Neuronal stem cell (in vitro differentiated cells): ENCODE results near the gene ADRA1B.

Experiments used
- DNase-seq: peaks from one replicate; pipeline ENCODE4 v3.0.0-alpha.2; 2013; ENCODE audit warnings: low spot score
- H2AFZ ChIP-seq: one replicate; pipeline ENCODE4 v1.6.1; 2013; ENCODE audit warnings: mild to moderate bottlenecking, low read length, inconsistent platforms
- H2AK5ac ChIP-seq: 2 replicates; pipeline ENCODE4 v1.6.1; 2013; ENCODE audit warnings: low read depth, mild to moderate bottlenecking, inconsistent platforms, low read length, moderate library complexity, mixed read lengths
- H2BK120ac ChIP-seq: 2 replicates; pipeline ENCODE4 v1.6.1; 2013; ENCODE audit warnings: low read depth, mild to moderate bottlenecking, inconsistent platforms, low read length, moderate library complexity, mixed read lengths
- H2BK12ac ChIP-seq: one replicate; pipeline ENCODE4 v1.6.1; 2013; ENCODE audit warnings: low read length, inconsistent platforms
- H2BK15ac ChIP-seq: 2 replicates; pipeline ENCODE4 v1.6.1; 2013; ENCODE audit warnings: mild to moderate bottlenecking, low read length, inconsistent platforms, mixed read lengths
- H2BK5ac ChIP-seq: one replicate; pipeline ENCODE4 v1.6.1; 2013; ENCODE audit warnings: inconsistent platforms, mild to moderate bottlenecking, low read length, moderate library complexity
- H3K14ac ChIP-seq: one replicate; pipeline ENCODE4 v1.6.1; 2013; ENCODE audit warnings: low read length, inconsistent platforms
- H3K18ac ChIP-seq: 2 replicates; pipeline ENCODE4 v1.6.1; 2013; ENCODE audit warnings: low read length, inconsistent platforms
- H3K23ac ChIP-seq: 2 replicates; pipeline ENCODE4 v1.6.1; 2013; ENCODE audit warnings: low read depth, mild to moderate bottlenecking, mixed read lengths, low read length, inconsistent platforms; ENCODE audit not compliant: poor library complexity
- H3K27ac ChIP-seq: replicated peaks from 3 replicates; pipeline ENCODE4 v1.5.1; 2013; ENCODE audit warnings: low read length, inconsistent platforms
- H3K27me3 ChIP-seq, 3 experiments: 2 replicates each; pipeline ENCODE4 v1.6.1; 2013; ENCODE audit warnings: low read length in 3 of 3, mild to moderate bottlenecking in 2 of 3, inconsistent platforms in 1 of 3, low read depth in 1 of 3, mixed read lengths in 1 of 3, moderate library complexity in 1 of 3; ENCODE audit not compliant: control insufficient read depth in 3 of 3, insufficient read depth in 3 of 3
- H3K36me3 ChIP-seq, 2 donors: replicated peaks in 1 of 2; 2 replicates each; pipeline ENCODE4 v1.6.1; 2013; ENCODE audit warnings: low read length in 2 of 2; ENCODE audit not compliant: control insufficient read depth in 2 of 2, insufficient read depth in 2 of 2
- H3K4ac ChIP-seq: 2 replicates; pipeline ENCODE4 v1.6.1; 2013; ENCODE audit warnings: inconsistent platforms, mild to moderate bottlenecking, low read length, moderate library complexity
- H3K4me1 ChIP-seq, 2 donors: 1 replicate in 1 of 2; 2 replicates in 1 of 2; pipeline ENCODE4 v1.6.1; 2013; ENCODE audit warnings: low read length in 2 of 2, low read depth in 1 of 2; ENCODE audit not compliant: control insufficient read depth in 2 of 2, insufficient read depth in 1 of 2
- H3K4me2 ChIP-seq: one replicate; pipeline ENCODE4 v1.6.1; 2013; ENCODE audit warnings: mild to moderate bottlenecking, low read length, inconsistent platforms; ENCODE audit not compliant: insufficient read depth, poor library complexity, severe bottlenecking
- H3K4me3 ChIP-seq, 2 donors: 2 replicates each; pipeline ENCODE4 v1.5.1; 2013; ENCODE audit warnings: low read length in 2 of 2, mild to moderate bottlenecking in 2 of 2, inconsistent platforms in 1 of 2, moderate library complexity in 1 of 2
- H3K79me1 ChIP-seq: one replicate; pipeline ENCODE4 v1.6.1; 2013; ENCODE audit warnings: low read depth, mild to moderate bottlenecking, inconsistent platforms, low read length, moderate library complexity
- H3K9ac ChIP-seq: one replicate; pipeline ENCODE4 v1.6.1; 2013; ENCODE audit warnings: mild to moderate bottlenecking, low read depth, low read length, inconsistent platforms; ENCODE audit not compliant: poor library complexity
- H3K9me3 ChIP-seq, 2 donors: replicated peaks in 1 of 2; 2 replicates each; pipeline versions ENCODE3 to v1.6.1; 2013; ENCODE audit warnings: low read length in 2 of 2, mild to moderate bottlenecking in 2 of 2, inconsistent platforms in 1 of 2, low read depth in 1 of 2, mixed read lengths in 1 of 2, moderate library complexity in 1 of 2; ENCODE audit not compliant: control insufficient read depth in 2 of 2, insufficient read depth in 1 of 2
- H4K8ac ChIP-seq: one replicate; pipeline ENCODE4 v1.6.1; 2013; ENCODE audit warnings: low read depth, mild to moderate bottlenecking, inconsistent platforms, low read length, moderate library complexity
- H4K91ac ChIP-seq: one replicate; pipeline ENCODE4 v1.6.1; 2013; ENCODE audit warnings: low read length, low read depth, mild to moderate bottlenecking, inconsistent platforms; ENCODE audit not compliant: poor library complexity
- WGBS, 2 donors: extraction: QIAGEN DNeasy Blood & Tissue Kit; methylation state at CpG; one replicate each; pipeline ENCODE4 v1.1.7; 2013; ENCODE audit warnings: missing lambda C conversion rate in 2 of 2, mixed read lengths in 1 of 2; ENCODE audit not compliant: insufficient read length in 2 of 2, insufficient replicate concordance in 1 of 2; ENCODE audit errors: extremely low coverage in 2 of 2; 5-methylcytosine and 5-hydroxymethylcytosine counted together

ADRA1B gene

DNA sequence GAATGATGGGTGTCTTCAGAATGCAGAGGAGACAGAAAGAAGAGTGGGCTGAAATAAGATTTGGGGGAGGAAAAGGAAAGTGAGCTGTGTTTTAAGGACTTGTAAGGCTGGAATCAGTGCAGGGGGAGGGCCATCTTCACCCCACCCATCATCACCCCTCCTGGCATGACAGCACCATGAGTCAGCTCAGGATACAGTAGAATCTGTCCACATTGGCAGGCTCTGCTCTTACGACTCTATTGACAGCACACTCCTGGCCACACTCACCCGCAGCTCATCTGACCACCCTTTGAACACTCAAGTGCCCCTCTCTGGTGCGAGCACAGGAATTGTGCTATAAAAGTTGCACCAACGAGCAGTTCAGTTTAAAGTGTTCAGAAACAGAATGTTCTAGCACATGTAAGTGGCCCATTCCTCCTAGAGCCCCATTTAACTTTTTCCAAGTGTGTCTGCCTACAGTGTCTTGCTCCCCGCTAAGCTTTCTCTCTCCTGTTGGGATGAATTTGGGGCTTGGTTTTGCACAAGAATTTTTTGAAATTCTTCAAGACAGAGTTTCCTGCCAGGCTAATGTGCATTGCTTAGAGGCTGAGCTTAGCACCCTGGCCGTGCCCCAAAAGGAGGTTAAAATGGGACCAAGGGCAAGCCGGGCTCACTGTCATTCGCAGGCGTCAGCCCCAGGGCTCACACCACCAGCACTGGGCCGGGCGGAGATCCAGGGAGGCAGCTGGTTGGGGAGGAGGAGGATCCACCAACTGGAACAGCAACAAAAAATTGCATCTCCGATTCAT lies 12.0 kb downstream of the ADRA1B start:
- Histone ChIP-seq H3K9me3 (no peaks in the 10 kb centered on the region), H2BK12ac (no peak overlapping the region), H2AFZ (no peak overlapping the region), H3K36me3 (no peaks in the 10 kb centered on the region), H3K79me1 (no peaks in the 10 kb centered on the region), H3K27me3 (peaks cover 0 to 14% (median 0%) of the 10 kb centered on the region in 3 experiments), H3K14ac (no peak overlapping the region), H3K4me1 (no peaks in the 10 kb centered on the region), H3K23ac (no peak overlapping the region), H4K8ac (no peak overlapping the region), H3K27ac (no peak overlapping the region), H2BK15ac (no peak overlapping the region), H3K4me3 (no peak overlapping the region), H3K4ac (no peak overlapping the region), H2BK120ac (no peak overlapping the region), H3K9ac (no peak overlapping the region), H3K18ac (no peak overlapping the region), H2AK5ac (no peak overlapping the region), H4K91ac (no peak overlapping the region), H3K4me2 (no peak overlapping the region), H2BK5ac (no peak overlapping the region)
- no CpG with 5 or more reads among the region's 12 CpGs for WGBS, 2 donors
- no peak for DNase-seq

DNA sequence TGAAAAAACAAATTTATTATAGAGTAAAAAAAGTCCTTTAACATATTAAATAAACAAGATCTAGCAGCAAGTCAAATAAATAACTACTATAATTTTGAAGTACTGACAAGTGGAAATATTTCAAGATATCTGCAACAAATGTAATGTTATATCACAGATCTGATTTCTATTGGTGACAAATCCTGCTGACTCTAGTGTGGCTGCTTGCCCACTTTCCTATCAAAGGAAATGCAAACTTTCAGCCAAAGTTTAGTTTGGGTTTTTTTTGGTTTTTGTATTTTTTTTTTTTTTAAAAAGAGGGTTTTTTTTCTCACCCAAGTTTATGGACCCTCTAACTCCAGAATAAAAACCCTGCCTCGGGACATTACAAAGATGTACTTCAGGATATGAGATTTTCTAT lies 12.9 kb downstream of the ADRA1B start:
- Histone ChIP-seq H3K4me1 (peaks cover 0 to 1% of the 10 kb centered on the region in 2 donors), H2AK5ac (no peak overlapping the region)
- DNase-seq = no peak

DNA sequence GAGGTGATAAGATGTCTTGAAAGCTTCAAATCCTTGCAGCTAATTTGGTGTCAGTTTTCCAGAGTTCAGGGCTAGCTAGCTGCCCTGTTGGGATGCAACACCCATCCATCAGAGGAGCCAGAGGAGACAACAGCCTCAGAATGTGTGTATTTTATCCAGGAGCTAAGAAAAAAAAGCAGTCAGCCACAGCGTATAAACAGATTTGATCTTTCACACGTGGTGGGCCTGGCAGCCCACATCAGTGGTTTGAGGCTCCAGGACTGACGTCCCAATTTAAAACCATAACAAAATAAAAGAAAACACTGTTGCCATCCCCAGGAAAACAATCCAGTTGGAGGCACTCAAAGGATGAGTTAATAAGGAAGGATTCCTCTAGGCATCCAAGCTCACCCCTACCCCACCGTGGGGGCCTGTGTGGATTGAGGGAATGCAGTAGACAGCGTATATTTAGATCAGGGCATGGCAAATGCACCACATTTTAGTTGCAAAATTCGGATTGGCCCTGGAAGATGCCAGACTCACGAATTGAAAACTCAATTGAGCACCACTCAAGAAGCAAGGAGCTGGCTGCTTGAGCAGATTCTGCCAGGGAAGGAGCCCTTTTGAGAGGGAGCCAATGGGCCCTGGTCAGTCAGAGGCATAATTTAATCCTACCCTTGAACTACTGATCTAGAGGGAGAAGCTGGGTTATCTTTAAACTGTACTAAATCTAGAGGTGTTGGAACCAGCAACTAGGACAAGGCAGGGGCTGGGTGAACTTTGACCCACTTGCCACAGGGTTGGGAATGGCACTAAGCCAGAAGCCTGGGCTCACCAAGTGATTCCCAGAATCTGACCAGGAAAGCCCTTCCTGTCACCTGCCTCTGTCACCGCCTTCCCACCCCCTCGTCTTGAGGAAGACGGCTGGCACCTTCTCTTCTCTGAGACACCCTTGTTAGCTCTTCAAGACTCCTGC lies 17.5 kb downstream of the ADRA1B start:
- no peak for DNase-seq
- WGBS, 2 donors = no CpG with 5 or more reads among the region's 10 CpGs
- H3K36me3 ChIP-seq = no peaks in the 10 kb centered on the region

More for the DNA sequence above, 12.9 kb downstream of the ADRA1B start:
- Histone ChIP-seq H3K4ac (no peak overlapping the region), H3K23ac (no peak overlapping the region), H4K8ac (no peak overlapping the region), H2BK12ac (no peak overlapping the region), H2BK15ac (no peak overlapping the region), H3K27ac (no peak overlapping the region), H3K4me3 (no peak overlapping the region), H3K14ac (no peak overlapping the region), H3K4me2 (no peak overlapping the region), H2BK5ac (no peak overlapping the region), H3K18ac (no peak overlapping the region), H2AFZ (no peak overlapping the region), H3K36me3 (no peaks in the 10 kb centered on the region), H4K91ac (no peak overlapping the region), H3K27me3 (peaks cover 0 to 11% (median 0%) of the 10 kb centered on the region in 3 experiments), H3K79me1 (no peaks in the 10 kb centered on the region), H2BK120ac (no peak overlapping the region), H3K9me3 (no peaks in the 10 kb centered on the region), H3K9ac (no peak overlapping the region)
- WGBS, 2 donors = no CpG with 5 or more reads among the region's 1 CpG

DNA sequence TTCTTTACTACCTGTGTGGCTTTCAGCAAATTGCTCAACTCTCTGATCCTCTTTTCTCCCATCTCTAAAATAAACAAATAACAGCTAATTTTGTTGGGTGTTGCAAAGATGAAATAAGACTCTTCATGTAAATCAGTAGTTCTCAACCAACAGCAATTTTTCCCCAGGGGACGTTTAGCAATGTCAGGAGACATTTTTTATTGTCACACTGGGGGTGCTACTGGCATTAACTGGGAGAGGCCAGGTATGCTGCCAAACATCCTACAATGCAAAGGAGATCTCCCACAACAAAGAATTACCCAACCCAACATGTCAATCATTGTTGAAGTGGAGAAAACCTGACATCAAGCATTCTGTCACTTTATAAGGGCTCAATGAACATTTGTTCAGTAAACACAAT lies 19.7 kb downstream of the ADRA1B start:
- H3K36me3 ChIP-seq = no peaks in the 10 kb centered on the region
- no peak for DNase-seq

More for the DNA sequence above, 17.5 kb downstream of the ADRA1B start:
- H3K27me3 ChIP-seq = no peaks in the 10 kb centered on the region
- H2BK5ac ChIP-seq = no peak overlapping the region
- no peak overlapping the region for H3K9ac ChIP-seq
- no peak overlapping the region for H3K4ac ChIP-seq
- H3K18ac ChIP-seq = peak overlapping the region; percentile 54
- peaks cover 0 to 2% of the 10 kb centered on the region in 2 donors for H3K4me1 ChIP-seq
- no peaks in the 10 kb centered on the region for H3K9me3 ChIP-seq
- H4K8ac ChIP-seq = no peak overlapping the region
- H3K4me3 ChIP-seq = no peak overlapping the region
- no peak overlapping the region for H3K23ac ChIP-seq
- no peak overlapping the region for H4K91ac ChIP-seq
- H3K14ac ChIP-seq = no peak overlapping the region
- no peak overlapping the region for H2BK120ac ChIP-seq
- no peak overlapping the region for H3K27ac ChIP-seq
- H2AFZ ChIP-seq = no peak overlapping the region
- H2AK5ac ChIP-seq = no peak overlapping the region
- H3K4me2 ChIP-seq = no peak overlapping the region
- no peaks in the 10 kb centered on the region for H3K79me1 ChIP-seq
- no peak overlapping the region for H2BK15ac ChIP-seq
- no peak overlapping the region for H2BK12ac ChIP-seq

More for the DNA sequence above, 19.7 kb downstream of the ADRA1B start:
- H3K4me1 ChIP-seq = peaks cover 0 to 7% of the 10 kb centered on the region in 2 donors
- H3K18ac ChIP-seq = no peak overlapping the region
- H3K27me3 ChIP-seq = no peaks in the 10 kb centered on the region
- H2BK5ac ChIP-seq = no peak overlapping the region
- no peak overlapping the region for H2BK15ac ChIP-seq
- no peak overlapping the region for H4K91ac ChIP-seq
- no peak overlapping the region for H3K9ac ChIP-seq
- H3K4me2 ChIP-seq = no peak overlapping the region
- H3K27ac ChIP-seq = no peak overlapping the region
- H2BK12ac ChIP-seq = no peak overlapping the region
- H2AFZ ChIP-seq = no peak overlapping the region
- WGBS, 2 donors = no CpG with 5 or more reads among the region's 1 CpG
- H4K8ac ChIP-seq = no peak overlapping the region
- no peak overlapping the region for H2BK120ac ChIP-seq
- H3K14ac ChIP-seq = no peak overlapping the region
- no peaks in the 10 kb centered on the region for H3K79me1 ChIP-seq
- no peak overlapping the region for H3K4ac ChIP-seq
- no peak overlapping the region for H3K4me3 ChIP-seq
- no peaks in the 10 kb centered on the region for H3K9me3 ChIP-seq
- H2AK5ac ChIP-seq = no peak overlapping the region
- no peak overlapping the region for H3K23ac ChIP-seq
